Endothelial cell of umbilical vein (primary cell): ENCODE results near the gene ADA.

Experiments
- CTCF ChIP-seq, 2 donors: IDR thresholded peaks; 1 replicate in 1 of 2; 2 replicates in 1 of 2; pipeline ENCODE4 v1.5.1; 2011; ENCODE audit warnings: low read length in 2 of 2, mild to moderate bottlenecking in 2 of 2, moderate library complexity in 2 of 2, control low read depth in 1 of 2, inconsistent platforms in 1 of 2, low read depth in 1 of 2; ENCODE audit not compliant: insufficient read depth in 1 of 2; ENCODE audit errors: extremely low read depth in 1 of 2
- MYC ChIP-seq: IDR thresholded peaks from one replicate; pipeline ENCODE4 v1.6.1; 2011; ENCODE audit warnings: mild to moderate bottlenecking, low read depth, low read length
- POLR2A ChIP-seq: IDR thresholded peaks from 2 replicates; pipeline ENCODE4 v1.6.1; 2012; ENCODE audit warnings: low read depth, mild to moderate bottlenecking, control low read depth, low read length

- TF ChIP-seq POLR2A (no peak), MYC (no peak), CTCF (IDR thresholded peaks at IDR 0.05; ENCODE audit: extremely low read depth in 1 of 2, insufficient read depth in 1 of 2, low read depth in 1 of 2, low read length in 2 of 2) (no peak)
Measured at GRCh38 chr20:44596010-44596409, 55.5 kb downstream of the ADA start.
